ENCODE data around the gene RTN4IP1. TPM values are rescaled to one million over a fixed set of nuclear protein-coding genes. Genes with fewer than 3 reads are reported as not detected.

Gene RTN4IP1
- total RNA-seq, 1 donor from 2014 or later, result 7.6 TPM

DNA sequence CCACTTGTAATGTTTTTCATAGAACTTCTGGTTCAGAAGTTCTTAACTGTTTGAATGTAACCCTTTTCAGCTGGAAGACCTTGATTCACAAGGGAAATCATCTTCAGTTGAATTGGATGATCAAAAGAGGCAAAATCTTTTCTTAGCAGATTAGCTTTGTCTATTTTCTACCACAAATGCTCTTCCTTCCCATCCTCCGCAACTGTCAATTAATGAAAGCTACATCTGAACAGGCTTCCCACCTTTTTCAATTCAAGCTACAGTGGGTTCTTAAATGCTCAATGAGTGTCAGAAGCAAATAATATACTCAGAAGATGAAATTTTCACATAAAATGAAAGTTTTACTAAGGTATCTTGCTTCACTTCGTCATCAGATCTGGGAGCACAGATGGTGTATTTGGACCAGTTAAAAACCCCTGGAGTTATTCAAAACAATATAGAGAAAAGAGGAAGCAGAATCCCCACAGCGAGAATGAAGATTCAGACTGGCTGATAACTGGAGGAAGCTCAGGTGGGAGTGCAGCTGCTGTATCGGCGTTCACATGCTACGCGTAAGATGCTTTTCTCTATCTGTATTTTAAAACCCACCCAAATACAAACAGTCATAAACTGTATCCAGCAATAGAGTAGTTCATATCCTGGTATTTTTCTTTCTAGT lies 19.5 kb upstream of the RTN4IP1 start:
- Histone ChIP-seq H3K36me3 (ENCODE audit: control insufficient read depth, insufficient read depth, low read length) (peaks cover 4% of the 10 kb centered on the region), H3K27me3 (ENCODE audit: control insufficient read depth, insufficient read depth, low read length) (no peaks in the 10 kb centered on the region), H3K4me3 (ENCODE audit: low read depth, low read length) (no peak overlapping the region)
- FAIRE-seq (no peak), DNase-seq (ENCODE audit: low read depth) (no peak)
- TF ChIP-seq, protein P1, sequence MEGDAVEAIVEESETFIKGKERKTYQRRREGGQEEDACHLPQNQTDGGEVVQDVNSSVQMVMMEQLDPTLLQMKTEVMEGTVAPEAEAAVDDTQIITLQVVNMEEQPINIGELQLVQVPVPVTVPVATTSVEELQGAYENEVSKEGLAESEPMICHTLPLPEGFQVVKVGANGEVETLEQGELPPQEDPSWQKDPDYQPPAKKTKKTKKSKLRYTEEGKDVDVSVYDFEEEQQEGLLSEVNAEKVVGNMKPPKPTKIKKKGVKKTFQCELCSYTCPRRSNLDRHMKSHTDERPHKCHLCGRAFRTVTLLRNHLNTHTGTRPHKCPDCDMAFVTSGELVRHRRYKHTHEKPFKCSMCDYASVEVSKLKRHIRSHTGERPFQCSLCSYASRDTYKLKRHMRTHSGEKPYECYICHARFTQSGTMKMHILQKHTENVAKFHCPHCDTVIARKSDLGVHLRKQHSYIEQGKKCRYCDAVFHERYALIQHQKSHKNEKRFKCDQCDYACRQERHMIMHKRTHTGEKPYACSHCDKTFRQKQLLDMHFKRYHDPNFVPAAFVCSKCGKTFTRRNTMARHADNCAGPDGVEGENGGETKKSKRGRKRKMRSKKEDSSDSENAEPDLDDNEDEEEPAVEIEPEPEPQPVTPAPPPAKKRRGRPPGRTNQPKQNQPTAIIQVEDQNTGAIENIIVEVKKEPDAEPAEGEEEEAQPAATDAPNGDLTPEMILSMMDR (IDR thresholded peaks at IDR 0.05; ENCODE audit: insufficient read depth, low read length, severe bottlenecking), result no peak

DNA sequence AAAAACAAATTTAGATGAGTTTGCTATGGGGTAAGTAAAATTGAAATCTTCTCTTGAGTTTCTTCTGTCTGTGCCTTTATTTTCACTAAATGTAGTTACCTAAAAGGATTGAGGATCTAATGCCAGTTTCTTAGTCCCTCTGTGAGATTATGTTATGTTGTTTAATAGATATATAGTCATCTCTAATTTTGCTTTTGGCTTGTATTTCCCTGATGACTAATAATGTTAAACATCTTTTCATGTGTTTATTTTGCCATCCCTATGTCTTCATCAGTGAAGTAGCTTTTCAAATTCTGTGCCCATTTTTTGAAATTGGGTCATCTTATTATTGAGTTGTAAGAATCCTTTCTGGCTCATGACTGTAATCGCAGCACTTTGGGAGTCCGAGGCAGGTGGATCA lies 13.8 kb upstream of the RTN4IP1 start:
- Histone ChIP-seq H3K4me3 (ENCODE audit: low read depth, low read length) (no peak overlapping the region), H3K27me3 (ENCODE audit: control insufficient read depth, insufficient read depth, low read length) (no peaks in the 10 kb centered on the region), H3K36me3 (ENCODE audit: control insufficient read depth, insufficient read depth, low read length) (peaks cover 3% of the 10 kb centered on the region)
- DNase-seq (ENCODE audit: low read depth) (peak; percentile 13), FAIRE-seq (no peak)
- TF ChIP-seq, protein P1 (IDR thresholded peaks at IDR 0.05; ENCODE audit: insufficient read depth, low read length, severe bottlenecking), result no peak

DNA sequence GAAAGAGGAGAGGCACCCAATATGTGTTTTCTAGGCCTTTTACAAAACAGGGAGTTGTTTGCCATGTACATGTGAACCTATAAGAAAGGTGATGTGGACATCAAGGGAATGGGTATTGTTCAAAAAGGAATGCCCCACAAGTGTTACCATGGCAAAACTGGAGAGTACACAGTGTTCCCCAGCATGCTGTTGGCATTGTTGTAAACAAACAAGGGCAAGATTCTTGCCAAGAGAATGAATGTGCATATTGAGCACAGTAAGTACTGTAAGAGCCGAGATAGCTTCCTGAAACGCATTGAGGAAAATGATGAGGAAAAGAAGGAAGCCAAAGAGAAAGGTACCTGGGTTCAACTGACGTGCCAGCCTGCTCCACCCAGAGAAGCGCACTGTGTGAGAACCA lies 13.2 kb upstream of the RTN4IP1 start:
- H3K36me3 ChIP-seq (ENCODE audit: control insufficient read depth, insufficient read depth, low read length), result peaks cover 3% of the 10 kb centered on the region
- no peak for FAIRE-seq

DNA sequence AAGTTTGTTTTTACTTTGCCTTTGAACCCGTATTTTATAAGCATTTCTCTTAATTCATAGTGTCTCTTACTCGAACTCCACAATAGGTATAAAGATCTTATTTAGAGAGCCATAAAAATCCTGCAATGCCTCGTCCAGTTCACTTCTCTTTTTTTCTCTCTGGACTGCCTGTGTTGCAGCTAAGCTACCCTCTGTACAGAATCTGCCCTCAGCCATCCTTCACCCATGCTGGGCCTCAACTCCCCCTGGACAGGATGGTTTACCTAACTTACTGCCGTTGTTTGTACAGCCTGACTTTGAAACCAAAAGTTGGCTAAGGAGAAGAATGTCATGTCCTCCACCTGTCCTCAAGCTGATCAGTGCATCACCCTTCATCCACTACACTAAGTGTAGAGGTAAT lies 10.5 kb upstream of the RTN4IP1 start:
- Histone ChIP-seq H3K27me3 (ENCODE audit: control insufficient read depth, insufficient read depth, low read length) (no peaks in the 10 kb centered on the region), H3K36me3 (ENCODE audit: control insufficient read depth, insufficient read depth, low read length) (peaks cover 3% of the 10 kb centered on the region), H3K4me3 (ENCODE audit: low read depth, low read length) (no peak overlapping the region)
- TF ChIP-seq, protein P1 (IDR thresholded peaks at IDR 0.05; ENCODE audit: insufficient read depth, low read length, severe bottlenecking), result no peak
- FAIRE-seq, result no peak
- no peak for DNase-seq (ENCODE audit: low read depth)

More for the DNA sequence above, 13.2 kb upstream of the RTN4IP1 start:
- TF ChIP-seq, protein P1 (IDR thresholded peaks at IDR 0.05; ENCODE audit: insufficient read depth, low read length, severe bottlenecking), result no peak
- no peak overlapping the region for H3K4me3 ChIP-seq (ENCODE audit: low read depth, low read length)
- DNase-seq (ENCODE audit: low read depth), result no peak
- no peaks in the 10 kb centered on the region for H3K27me3 ChIP-seq (ENCODE audit: control insufficient read depth, insufficient read depth, low read length)

DNA sequence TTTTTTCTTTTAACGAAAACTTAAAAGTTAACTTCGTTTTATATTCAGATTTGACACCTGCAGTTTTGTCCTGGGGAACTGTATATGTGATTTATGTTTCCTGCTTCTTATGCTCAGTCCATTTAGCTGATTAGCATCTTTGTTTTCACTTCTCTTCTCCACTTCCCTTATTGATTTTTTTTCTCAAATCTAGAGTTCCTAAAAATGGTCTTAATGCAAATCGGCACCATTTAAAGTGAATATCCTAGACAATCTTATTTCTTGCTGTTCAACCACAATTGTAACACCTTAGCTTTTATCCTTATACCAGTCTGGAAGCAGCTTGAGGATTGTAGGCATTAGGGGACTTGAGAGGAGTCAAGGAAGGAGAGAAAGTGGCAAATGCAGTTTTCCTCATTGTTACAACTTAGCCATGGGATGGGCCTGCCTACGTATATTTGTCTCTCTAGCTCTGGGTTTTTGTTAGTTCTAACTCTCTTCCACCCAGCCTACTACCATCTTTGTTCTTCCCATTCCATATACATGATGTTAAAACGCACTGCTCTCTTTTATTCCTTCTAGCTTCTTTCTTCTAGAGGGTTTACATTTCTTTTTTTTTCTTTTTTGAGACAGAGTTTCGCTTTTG lies 8.5 kb upstream of the RTN4IP1 start:
- no peak for FAIRE-seq
- Histone ChIP-seq H3K36me3 (ENCODE audit: control insufficient read depth, insufficient read depth, low read length) (peaks cover 3% of the 10 kb centered on the region), H3K27me3 (ENCODE audit: control insufficient read depth, insufficient read depth, low read length) (no peaks in the 10 kb centered on the region), H3K4me3 (ENCODE audit: low read depth, low read length) (no peak overlapping the region)
- TF ChIP-seq, protein P1 (IDR thresholded peaks at IDR 0.05; ENCODE audit: insufficient read depth, low read length, severe bottlenecking), result no peak
- DNase-seq (ENCODE audit: low read depth), result no peak
